ENCODE measurements around the gene TRAF1. TPM values are rescaled to one million over a fixed set of nuclear protein-coding genes. Genes with fewer than 3 reads are reported as not detected.

The TRAF1 gene
- total RNA-seq, 1 experiment from 2014 or later = 1.4 TPM

GRCh38 chr9:120927269-120928014, 846 bp upstream of the TRAF1 start:
- Histone ChIP-seq H3K79me1 (ENCODE audit: insufficient read depth, low read depth, low read length, poor library complexity, severe bottlenecking) (no peaks in the 10 kb centered on the region), H4K91ac (ENCODE audit: insufficient read length, low read depth, low read length) (no peak overlapping the region), H3K18ac (ENCODE audit: insufficient read length, low read depth, low read length) (no peak overlapping the region), H3K4me1 (ENCODE audit: insufficient read depth, low read length) (peaks cover 4% of the 10 kb centered on the region; the same call in 1 of the 2 replicates), H3K14ac (ENCODE audit: insufficient read depth, low read length) (no peak overlapping the region), H2BK12ac (ENCODE audit: insufficient read length, low read depth, low read length) (no peak overlapping the region), H3K4ac (ENCODE audit: low read depth, low read length) (no peak overlapping the region), H2BK15ac (ENCODE audit: low read depth, low read length) (no peak overlapping the region), H4K8ac (replicated peaks; ENCODE audit: insufficient read length, low read depth, low read length) (no peak overlapping the region), H2BK5ac (ENCODE audit: insufficient read length, low read length) (no peak overlapping the region), H3K4me2 (ENCODE audit: insufficient read depth, insufficient read length, low read length) (peak overlapping the region; percentile 51), H3K79me2 (ENCODE audit: insufficient read depth, low read length) (no peaks in the 10 kb centered on the region), H3T11ph (ENCODE audit: low read length) (no peak overlapping the region), H4K20me1 (ENCODE audit: control insufficient read depth, insufficient read depth, insufficient read length) (no peaks in the 10 kb centered on the region), H3K9me3 (ENCODE audit: control insufficient read depth, low read depth, low read length) (no peaks in the 10 kb centered on the region), H2BK20ac (ENCODE audit: low read depth, low read length, poor library complexity, severe bottlenecking) (no peak overlapping the region), H3K56ac (ENCODE audit: insufficient read length, low read depth, low read length) (no peak overlapping the region), H3K27me3 (ENCODE audit: insufficient read depth, low read length) (no peaks in the 10 kb centered on the region), H2AFZ (ENCODE audit: low read length) (no peak overlapping the region), H2AK5ac (ENCODE audit: insufficient read length, low read length) (no peak overlapping the region), H4K5ac (ENCODE audit: insufficient read length, low read depth, low read length) (no peak overlapping the region), H3K23me2 (ENCODE audit: insufficient read length, low read depth, low read length, poor library complexity, severe bottlenecking) (peaks cover 10% of the 10 kb centered on the region), H3K27ac (ENCODE audit: insufficient read length, low read depth, low read length) (no peak overlapping the region), H3K23ac (ENCODE audit: insufficient read length, low read depth, low read length) (no peak overlapping the region), H3K9ac (ENCODE audit: extremely low read depth, insufficient read length, low read length) (no peak overlapping the region), H2BK120ac (ENCODE audit: low read depth, low read length, poor library complexity, severe bottlenecking) (no peak overlapping the region)
- peaks cover 30 to 39% of the 10 kb centered on the region in 2 experiments for H3K4me1 Mint-ChIP-seq
- H3K27me3 Mint-ChIP-seq (ENCODE audit: low read depth) = peaks cover 12% of the 10 kb centered on the region
- no peak for TF ChIP-seq CTCF (conservative IDR thresholded peaks at IDR 0.05)
- H3K27ac Mint-ChIP-seq = no peak overlapping the region
- H3K36me3 Mint-ChIP-seq (ENCODE audit: insufficient read depth in 1 of 3, low read depth in 3 of 3) = no peaks in the 10 kb centered on the region
- DNase-seq = no peak
- no peak overlapping the region; a peak in 1 of 5 replicates for H3K4me3 Mint-ChIP-seq
- H3K9me3 Mint-ChIP-seq = no peaks in the 10 kb centered on the region
- no CpG with 5 or more reads among the region's 8 CpGs for WGBS (ENCODE audit: extremely low coverage, insufficient read length, low lambda C conversion rate)
